ENCODE data around the gene EPN3.

GRCh38 chr17:50588391-50589049 is 56.0 kb downstream of the EPN3 start:
- no peak for TF ChIP-seq CTCF (IDR thresholded peaks at IDR 0.05)
- no peak for TF ChIP-seq POLR2A (IDR thresholded peaks at IDR 0.05)
